ENCODE results near the gene SHB. TPM values are rescaled to one million over a fixed set of nuclear protein-coding genes. Genes with fewer than 3 reads are reported as not detected.

The SHB gene
- polyA plus RNA-seq, 10 donors, result 4.5 to 7.9 (median 5.9) TPM

DNA sequence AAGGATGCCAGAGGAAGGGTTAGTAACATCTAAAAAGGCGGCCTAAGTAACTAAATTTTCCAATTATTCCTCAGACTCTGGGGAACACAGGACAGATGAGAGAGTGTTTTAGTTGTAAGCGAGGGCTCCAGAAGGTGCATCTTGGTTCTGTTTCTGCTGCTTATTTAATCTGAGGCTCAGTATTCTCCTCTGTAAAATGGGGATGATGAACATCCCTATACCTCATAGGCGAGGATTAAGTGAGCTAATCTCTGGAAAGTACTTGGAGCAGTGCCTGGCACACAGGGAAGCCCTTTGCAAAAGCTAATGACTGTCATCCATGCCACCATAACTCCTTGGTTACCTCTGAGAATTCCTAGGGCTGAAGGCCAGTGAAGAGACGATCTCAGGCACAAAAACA, 59.0 kb downstream of the SHB start:
- no peak for DNase-seq

DNA sequence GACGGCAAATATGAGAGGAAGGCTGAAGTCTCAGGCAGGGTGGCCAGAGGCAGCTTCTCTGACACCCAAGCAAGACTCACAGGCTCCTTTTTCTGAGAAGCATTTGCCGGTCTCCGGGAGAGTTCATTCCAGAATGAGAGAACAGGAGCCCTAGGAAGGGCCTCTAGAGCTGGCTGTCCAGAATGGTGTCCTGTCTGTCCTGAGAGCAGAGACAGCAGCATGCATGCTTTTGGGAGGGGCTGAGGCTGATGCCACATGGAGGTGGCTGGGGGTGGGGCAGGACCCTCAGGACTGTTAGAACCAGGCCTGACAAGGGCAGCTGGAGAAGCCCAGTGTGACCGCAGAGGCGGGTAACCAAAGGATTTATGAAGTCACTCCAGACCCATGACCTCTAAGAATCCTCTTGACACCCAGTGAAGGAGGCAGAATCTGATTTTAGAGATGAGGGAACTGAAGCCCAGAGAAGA, 60.0 kb downstream of the SHB start:
- no peak for DNase-seq

DNA sequence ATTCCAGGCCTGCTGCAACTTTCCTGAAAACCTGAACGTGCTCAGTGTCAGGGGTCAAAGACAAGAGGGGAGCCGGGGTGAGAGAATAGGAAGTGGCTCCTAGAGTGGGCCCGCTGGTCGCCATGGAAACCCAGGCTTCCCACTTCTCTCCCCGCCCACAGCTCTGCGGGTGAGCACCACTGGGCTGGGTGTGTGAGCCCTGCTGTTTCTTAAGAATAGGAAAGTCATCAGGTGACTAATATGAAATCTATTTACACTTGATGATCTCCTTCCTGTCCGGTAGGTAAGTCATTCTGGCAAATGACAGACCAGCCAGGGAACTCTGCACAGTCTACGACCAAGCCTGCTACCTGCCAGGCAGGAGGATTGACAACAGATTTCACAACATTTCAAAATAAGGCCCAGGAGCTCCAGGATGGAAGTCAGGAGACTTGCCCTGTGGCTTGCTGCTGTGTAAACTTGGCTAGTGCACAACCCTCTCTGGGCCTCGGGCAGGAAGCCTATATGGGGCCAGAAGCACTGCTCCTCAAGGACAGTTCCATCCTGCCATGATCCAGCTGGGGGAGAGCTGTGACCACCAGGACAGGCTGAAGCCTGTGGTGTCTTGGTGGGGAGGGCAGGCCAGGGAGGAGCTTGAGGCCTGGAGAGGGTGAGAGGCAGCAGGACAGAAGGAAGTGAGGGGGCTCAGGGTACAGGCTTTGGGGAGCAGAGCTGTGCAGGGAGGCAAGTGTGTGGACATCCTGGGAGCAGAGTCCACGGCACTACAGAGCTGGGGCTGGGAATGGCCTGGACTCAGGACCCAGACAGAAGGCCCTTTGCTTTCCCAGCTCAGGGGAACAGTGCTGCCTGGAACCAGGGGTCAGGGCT, 60.6 kb downstream of the SHB start:
- no peak for DNase-seq

DNA sequence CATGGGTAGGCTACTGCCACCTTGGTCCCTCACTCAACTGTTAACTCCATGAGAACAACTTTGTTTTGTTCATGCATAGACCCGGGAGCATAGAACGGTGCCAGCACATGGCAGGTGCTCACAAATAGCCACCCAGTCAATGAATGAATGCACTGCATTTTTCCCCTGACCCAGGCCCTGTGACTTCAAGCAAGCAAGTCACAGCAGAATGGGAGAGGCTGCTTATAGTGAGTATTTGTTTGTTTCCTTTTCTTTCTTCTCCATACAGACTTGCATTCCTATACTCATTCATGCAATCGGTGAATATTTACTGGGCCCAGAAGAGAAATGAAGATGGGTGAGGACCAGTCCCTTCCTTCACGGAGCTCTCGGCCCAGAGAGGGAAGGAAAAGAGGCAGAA, 62.0 kb downstream of the SHB start:
- DNase-seq, result no peak

DNA sequence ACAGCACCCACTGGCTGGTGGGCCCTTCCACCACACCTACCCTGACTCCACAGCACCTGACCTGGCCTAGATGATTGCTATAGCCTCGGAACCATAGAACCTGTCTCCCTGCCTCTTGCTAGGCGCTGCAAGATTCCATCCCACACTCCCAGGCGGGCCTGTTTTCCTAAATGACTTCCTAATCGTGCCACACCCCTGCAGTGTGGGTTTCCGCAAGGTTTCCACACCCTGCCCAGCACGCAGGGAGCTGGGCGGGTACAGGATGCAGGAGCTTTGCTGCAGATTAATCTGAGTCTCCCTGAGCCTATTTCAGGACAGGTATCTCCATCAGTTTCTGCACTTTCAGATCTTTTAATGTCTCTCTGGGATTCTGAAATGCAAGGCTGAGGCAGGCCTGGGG, 62.9 kb downstream of the SHB start:
- no peak for DNase-seq

DNA sequence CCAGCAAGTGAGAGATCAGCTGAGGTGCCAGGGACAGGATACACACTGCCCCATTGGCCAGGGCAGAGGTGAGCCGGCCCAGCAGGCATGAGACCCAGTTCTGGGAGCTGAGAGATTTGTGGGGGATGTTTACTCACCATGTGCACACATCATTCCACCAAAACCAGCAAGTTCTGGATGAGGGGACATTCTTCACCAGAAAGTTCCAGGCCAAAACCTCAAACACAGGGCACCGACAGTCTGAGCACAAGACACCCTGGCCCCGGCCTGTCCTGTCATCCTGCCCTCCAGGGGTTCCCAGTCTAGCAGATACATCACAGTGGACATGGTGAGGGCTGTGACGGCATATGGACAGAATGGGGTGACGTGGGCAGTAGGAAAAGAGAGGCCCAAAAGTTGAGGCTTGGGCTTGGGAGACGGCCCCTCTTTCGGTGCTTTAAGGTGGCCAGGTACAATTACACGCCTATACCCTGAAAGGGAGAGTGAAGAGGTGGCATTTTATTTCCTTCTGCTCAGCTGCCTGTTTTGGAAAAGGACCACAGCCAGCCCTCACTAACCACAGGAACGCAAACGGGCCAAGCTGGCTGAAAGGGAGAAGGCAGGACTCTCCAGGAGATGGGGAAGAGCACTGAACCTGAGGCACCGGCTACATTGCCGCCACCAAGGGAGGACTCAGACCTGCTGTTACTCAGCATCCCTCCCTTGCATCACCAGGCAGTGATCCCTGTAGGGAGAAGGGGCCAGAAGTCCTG, 64.0 kb downstream of the SHB start:
- no peak for DNase-seq

DNA sequence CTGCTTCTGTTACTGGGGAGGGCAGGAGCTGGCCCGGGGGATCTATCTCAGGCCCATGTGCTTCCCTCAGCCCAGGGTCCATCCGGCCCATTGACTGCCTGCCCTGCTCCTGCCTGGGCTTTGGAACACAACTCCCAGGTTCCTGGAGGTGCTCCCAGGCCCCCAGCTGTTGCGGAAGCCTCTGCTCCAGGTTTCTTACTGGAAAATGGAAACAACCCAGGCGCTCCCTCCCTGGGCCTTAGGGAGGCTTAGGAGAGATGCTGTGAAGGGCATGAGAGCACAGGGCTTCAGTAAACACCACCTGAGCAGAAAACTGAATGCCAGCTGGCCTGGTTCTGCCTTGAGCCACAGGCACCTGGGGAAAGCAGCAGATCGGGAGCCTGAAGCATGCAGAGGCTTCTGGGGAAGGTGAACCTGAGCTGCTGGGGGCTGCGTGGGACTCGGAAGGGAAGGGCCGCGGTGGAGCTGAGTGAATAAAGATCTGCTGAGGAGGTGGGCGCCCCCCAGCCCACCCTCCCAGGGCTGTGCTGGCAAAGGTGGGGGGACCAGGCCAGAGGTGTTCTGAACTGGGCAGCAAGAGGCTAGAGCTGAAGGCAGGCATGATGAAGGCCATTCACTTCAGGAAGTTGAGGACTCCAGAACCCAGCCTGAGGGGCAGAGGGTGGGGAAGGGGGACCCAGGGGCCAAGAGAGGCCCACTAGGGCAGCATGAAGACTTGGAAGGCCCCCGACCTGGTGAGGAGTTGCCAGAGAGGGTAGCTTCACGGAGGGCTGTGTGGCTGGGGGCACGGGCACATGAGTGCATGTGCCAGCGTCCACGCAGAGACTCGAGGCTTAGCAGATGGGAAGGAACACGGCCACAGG, 64.8 kb downstream of the SHB start:
- no peak for DNase-seq

DNA sequence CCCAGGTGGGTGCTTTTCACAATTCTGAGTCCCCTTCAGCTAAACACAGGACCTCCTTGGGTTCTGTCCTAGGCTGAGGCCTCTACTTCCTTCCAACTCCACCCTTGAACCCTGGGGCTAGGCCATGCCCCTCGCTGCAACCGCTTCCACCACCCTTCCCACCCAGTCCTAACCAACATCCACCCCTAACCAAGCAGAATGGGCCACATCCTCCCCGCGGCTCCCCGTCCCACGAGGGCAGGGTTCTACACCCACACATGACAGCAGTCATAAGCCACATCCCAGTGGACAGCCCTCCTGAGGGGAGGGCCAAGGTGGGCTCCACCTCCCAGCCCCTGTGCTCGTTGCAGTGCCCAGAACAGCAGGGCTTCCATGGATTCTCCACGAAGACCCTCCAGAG, 65.8 kb downstream of the SHB start:
- no peak for DNase-seq

DNA sequence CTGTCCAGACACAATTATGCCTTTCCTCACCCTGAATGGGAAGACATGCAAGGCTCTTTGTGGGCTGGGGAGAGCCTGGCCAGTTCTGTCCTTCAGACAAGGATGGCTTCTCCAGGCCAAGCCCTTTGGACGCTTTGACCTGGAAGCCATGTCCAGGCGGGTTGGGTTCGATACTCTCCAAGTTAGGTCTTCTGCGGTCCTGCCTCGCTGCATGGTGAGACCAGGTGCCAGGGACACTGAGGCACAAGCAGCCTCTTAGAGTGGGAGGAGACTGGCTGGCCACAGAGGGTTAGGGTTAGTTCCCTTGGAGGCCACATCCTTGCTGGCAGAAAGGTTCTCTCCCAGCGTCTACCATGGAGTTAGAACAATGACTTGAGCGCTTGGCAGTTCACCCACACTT, 67.6 kb downstream of the SHB start:
- DNase-seq, result no peak

DNA sequence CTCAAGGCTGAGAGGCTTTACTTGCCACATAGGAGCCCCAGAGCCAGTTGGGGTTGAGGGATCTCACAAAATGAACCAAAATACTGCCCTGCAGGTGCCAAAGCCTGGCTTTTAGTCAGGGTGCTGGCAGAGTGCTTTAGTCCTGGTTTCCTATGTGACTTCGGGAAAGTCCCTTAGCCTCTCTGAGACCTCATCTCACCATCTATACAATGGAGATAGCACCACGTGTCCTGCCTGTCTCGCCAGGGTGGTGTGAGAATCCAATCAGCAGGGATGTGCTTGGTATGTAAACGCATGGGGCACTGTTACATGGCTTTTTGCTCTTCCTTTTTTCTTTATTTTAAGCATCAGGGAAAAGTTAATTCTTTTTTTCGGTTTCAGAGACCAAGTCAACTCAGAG, 68.3 kb downstream of the SHB start:
- no peak for DNase-seq

DNA sequence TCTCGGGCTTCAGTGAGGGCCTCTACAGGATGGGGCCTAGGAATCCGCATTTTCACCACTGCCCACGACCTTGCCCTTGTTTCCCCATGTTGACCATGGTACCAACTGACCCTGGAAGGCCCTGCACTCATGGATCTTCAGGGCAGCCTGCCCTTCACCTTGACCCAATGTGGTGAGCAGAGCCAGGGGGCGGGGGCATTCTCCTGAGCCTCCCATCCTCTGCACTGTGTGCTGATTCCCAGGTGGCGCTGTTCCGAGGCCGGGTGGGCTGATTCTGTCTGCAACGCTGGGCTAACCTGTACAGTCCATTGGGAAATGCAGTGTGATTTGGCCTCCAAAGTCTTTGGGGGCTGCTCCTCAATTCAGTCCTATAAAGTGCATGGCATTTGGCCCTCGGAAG, 68.7 kb downstream of the SHB start:
- DNase-seq, result no peak

DNA sequence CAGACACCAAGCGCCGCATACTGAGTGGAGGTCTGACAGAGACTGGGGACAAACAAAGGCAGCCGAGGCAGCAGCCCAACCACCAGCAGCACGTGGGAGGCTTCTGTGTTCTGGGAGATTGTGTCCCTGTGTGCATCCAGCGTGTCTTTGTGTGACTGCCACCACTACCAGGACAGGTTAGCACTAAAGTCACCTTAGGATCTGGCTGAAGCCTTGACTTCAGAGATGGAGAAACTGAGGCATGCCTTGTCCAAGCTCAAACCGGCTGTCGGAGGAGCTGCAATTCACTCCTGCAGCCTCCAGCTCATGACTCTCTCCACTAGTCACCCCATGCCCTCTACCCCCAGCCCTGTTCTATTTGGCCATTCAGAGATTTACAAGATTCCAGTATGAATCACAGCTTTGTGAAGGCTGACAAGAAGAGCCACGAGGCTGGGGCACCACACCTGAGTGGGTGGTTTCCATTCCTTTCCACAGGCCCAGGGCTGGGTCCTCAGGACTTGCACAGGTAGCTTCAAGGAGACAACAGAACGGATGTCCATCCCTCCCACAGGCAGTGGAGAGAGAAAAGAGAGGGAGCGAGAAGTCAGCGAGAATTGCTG, 69.3 kb downstream of the SHB start:
- DNase-seq, result peak in 1 of 3 donors; percentile 31

DNA sequence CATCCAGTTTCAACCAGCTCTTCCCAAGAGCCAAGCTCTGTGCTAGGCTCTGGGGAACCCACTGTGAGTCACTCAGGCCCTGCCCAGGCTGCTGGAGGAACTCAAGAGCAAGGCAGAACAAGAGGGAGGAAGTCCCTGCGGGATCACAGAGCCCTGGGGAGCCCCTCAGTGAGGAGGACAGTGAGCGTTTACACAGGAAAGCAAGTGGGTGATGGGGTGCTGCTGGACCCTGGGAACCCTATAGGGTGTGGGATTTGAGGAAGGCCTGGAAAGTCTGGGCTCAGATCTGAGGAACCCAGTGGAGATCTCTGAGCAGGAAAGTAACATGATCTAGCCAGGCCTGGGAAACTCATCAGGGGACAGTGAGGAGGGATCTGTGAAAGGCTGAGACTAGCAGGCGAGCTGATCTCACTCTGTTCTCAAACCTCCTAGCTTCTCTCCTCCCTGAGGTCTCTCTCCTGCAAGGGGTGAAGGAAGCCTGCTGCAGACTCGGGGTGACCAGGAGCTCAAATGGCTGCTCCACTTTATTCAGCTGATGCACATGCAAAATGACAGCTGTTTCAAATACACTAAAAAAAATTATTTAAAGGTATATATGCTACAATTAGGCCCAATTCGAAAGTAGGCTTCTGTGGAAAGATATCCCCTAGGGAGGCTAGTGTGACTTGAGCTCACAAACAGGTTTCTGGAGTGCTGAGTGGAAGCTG, 70.0 kb downstream of the SHB start:
- DNase-seq, result peak in 1 of 3 donors; percentile 70

DNA sequence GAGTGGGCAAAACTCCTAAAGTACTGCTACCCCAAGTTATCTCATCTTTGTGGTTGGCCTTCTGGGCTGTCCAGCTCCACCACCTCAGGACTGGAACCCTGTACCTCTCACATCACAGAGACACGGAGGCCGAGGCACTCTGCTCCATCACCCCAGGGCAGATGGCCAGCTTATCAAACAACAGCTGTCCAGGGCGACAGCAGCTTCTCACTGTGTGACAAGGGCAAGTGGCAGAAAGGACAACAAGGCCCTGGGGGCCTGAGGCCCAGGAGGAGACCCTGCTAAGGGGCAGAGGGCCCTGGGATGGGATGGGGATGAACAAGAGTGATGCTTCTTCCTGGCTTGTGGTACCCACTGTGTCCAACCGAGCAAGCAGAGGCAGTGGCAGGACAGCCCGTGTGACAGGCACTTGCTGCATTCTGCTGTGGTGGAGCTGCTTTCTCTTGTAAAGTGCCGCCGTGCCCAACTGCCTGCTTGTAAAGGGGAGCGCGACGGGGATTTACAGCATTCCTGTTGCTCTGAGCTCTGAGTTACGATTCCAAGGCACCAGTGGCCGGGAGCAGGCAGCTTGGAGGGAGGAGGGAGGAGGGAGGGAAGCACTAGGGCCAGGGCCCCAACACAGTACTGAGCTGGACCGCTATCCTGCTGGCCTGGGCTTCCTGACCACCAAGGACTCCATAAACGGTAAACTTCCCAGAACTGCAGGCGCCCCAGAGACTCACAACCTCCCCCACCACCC, 71.2 kb downstream of the SHB start:
- peak in 1 of 3 donors; percentile 56 for DNase-seq

DNA sequence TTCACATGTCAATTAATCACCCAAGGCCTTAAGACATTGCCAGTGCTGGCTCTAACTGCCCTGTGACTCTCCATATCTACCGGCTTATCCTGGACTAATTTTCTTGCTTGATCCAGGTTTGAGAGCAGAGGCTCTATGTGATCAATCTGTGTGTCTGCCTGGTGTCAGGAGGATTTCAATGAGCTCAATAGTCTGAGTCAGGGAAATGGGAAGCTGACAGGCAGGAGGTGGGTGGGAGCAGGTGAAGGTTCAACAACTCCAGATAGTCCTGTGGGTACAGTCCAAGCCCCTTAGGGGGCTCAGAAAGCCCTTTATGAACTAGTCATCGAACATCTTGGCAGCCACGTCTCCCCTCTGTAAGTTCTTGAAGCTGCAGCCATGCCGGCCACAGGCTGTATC, 72.2 kb downstream of the SHB start:
- no peak for DNase-seq

DNA sequence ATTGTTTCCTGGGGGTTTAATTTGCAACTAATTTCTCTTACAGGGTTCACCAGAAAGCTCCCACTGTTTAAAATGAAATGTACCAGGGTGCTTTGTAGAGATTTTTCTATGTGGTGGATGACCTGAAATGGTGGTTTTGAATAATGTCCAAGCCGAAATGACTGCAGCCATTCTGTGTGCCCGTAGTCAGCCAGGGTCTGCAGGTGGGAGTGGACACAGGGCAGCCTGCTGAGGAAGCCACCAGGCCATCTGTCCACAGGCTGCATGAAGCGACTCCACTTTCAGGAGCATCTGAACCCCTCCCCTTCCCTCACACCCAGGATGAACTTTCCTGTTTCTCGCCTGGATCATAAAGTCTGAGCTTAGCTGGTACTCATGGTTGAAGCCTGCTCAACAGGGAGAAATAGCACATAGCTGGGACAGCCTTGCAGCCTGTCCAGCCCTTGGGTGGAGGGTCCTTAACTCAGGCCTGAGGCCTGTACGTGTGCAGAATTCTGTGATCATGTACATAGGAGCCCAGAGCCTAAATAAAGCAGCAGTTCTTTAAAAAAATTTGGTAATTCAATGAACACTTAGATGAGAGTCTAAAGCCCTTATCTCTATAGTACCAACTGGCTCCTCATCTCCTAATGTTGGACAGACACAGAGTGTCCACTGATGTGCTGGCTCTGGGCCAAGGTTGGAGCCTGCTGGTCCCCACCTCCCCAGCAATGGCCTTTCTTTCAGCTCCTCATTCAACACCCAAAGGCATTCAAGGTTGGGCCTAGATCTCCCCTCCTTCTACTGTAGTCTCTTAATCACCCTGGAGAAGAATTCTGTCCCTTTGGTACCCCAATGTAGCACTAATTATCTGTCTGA, 72.8 kb downstream of the SHB start:
- DNase-seq, result no peak

DNA sequence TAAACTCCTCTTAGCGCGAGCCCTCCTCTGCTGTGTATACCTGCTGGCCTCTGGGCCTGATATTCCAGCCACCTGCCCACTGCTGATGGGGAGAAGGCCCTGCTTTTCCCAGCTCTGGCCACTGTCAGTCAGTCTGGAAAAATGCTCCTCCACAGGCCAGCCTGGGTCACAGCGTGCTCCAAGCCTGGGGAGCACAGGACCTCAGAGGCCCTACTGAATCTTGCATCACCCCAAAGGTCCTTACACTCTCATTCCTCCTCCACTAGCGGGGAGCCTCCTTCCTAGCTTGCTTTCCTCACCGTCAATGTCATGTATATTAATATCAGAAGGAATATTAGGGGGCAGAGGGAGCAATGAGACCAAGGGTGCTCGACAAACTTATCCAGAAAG, 73.7 kb downstream of the SHB start:
- no peak for DNase-seq

DNA sequence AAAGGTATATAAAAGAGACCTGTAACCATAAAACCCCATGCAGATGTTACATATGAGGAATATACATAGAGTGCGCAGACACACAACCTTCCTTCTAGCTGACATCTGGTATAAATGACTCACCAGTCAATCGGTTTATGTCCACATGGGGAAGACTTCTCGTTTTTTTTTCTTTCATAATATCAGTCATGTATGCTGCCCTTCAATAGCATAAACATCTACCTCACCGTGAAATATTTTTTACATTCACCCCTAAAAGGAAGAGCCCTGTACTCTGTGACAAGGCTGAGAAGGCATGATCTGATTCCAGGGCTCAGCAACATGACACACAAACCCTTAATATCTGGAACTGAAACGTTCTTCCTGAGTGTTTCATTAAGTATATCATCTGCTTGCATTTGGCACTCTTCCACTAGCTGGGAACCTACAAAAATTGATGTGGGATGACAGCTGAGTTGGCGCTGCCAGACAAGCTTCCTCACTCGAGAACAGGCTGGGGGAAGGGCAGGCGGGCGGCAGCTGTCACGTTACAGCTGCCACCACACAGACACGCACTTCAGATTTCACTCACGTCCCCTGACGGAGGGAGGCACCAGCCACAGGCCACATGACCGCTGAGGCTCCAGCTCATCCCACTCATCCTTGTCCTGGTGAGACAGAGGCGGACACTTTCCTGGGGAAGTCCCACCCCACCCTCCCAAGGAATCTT, 74.2 kb downstream of the SHB start:
- peak; percentile 83 to 92 (median 90) for DNase-seq

DNA sequence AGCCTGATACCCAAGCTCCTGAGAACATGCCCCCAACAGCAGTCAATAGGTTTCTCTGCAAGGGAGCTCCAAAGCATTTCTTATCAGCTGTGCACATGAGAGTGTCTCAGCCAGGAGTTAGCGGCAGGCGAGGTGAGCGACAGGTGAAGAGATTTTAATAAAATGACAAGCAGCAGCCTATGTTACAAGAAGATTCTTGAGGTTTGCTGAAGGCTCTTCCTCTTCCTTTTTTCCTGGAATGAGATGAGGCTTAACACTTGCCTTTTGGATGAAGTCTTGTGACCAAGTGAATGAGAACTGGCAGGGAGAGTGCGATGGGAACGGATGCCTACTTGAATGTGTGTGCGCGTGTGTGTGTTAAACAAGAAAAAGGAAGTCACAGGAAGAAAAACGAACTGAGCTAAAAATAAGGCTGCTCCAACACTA, 76.1 kb downstream of the SHB start:
- DNase-seq, result no peak
